H9 (cell line): ENCODE results near the gene EFS. TPM values are rescaled to one million over a fixed set of nuclear protein-coding genes. Genes with fewer than 3 reads are reported as not detected.

Experiments
- DNase-seq: peaks from one replicate; pipeline ENCODE4 v3.0.0-alpha.2; 2017
- H2AFZ ChIP-seq: one replicate; pipeline ENCODE4 v1.6.1; 2013; ENCODE audit warnings: mild to moderate bottlenecking, low read length, control low read depth, moderate library complexity
- H2AK5ac ChIP-seq: 2 replicates; pipeline ENCODE4 v1.6.1; 2013; ENCODE audit warnings: low read length, control low read depth, mixed read lengths; ENCODE audit not compliant: insufficient read length
- H2BK120ac ChIP-seq: one replicate; pipeline ENCODE4 v1.6.1; 2013; ENCODE audit warnings: low read depth, mild to moderate bottlenecking, low read length, control low read depth, inconsistent platforms; ENCODE audit not compliant: poor library complexity, severe bottlenecking
- H2BK12ac ChIP-seq: 2 replicates; pipeline ENCODE4 v1.6.1; 2013; ENCODE audit warnings: low read length, control low read depth, mixed read lengths, low read depth; ENCODE audit not compliant: insufficient read length
- H2BK15ac ChIP-seq: 2 replicates; pipeline ENCODE4 v1.6.1; 2013; ENCODE audit warnings: low read depth, low read length, control low read depth
- H2BK20ac ChIP-seq: one replicate; pipeline ENCODE4 v1.6.1; 2013; ENCODE audit warnings: low read depth, mild to moderate bottlenecking, low read length, control low read depth, inconsistent platforms; ENCODE audit not compliant: poor library complexity, severe bottlenecking
- H2BK5ac ChIP-seq: 2 replicates; pipeline ENCODE4 v1.6.1; 2013; ENCODE audit warnings: low read length, control low read depth, mixed read lengths; ENCODE audit not compliant: insufficient read length
- H3K14ac ChIP-seq: 2 replicates; pipeline ENCODE4 v1.6.1; 2013; ENCODE audit warnings: low read length, control low read depth; ENCODE audit not compliant: insufficient read depth
- H3K18ac ChIP-seq: 2 replicates; pipeline ENCODE4 v1.6.1; 2013; ENCODE audit warnings: low read depth, mild to moderate bottlenecking, mixed read lengths, low read length, control low read depth; ENCODE audit not compliant: insufficient read length
- H3K23ac ChIP-seq: 2 replicates; pipeline ENCODE4 v1.6.1; 2013; ENCODE audit warnings: low read length, control low read depth, mixed read lengths, low read depth; ENCODE audit not compliant: insufficient read length
- H3K23me2 ChIP-seq: 2 replicates; pipeline ENCODE4 v1.6.1; 2013; ENCODE audit warnings: low read depth, mild to moderate bottlenecking, mixed read lengths, low read length, control low read depth; ENCODE audit not compliant: insufficient read length, poor library complexity, severe bottlenecking
- H3K27ac ChIP-seq: 2 replicates; pipeline ENCODE4 v1.5.1; 2013; ENCODE audit warnings: low read length, control low read depth, mixed read lengths, low read depth; ENCODE audit not compliant: insufficient read length
- H3K27me3 ChIP-seq: 2 replicates; pipeline ENCODE4 v1.6.1; 2013; ENCODE audit warnings: low read length, control low read depth, inconsistent platforms; ENCODE audit not compliant: insufficient read depth
- H3K4ac ChIP-seq: 2 replicates; pipeline ENCODE4 v1.6.1; 2013; ENCODE audit warnings: low read depth, mild to moderate bottlenecking, control low read depth, inconsistent platforms, low read length, moderate library complexity
- H3K4me1 ChIP-seq: 2 replicates; pipeline ENCODE4 v1.6.1; 2013; ENCODE audit warnings: low read length, control low read depth, inconsistent platforms; ENCODE audit not compliant: insufficient read depth
- H3K4me2 ChIP-seq: 2 replicates; pipeline ENCODE4 v1.6.1; 2013; ENCODE audit warnings: low read length, control low read depth, mixed read lengths; ENCODE audit not compliant: insufficient read length, insufficient read depth
- H3K56ac ChIP-seq: 2 replicates; pipeline ENCODE4 v1.6.1; 2013; ENCODE audit warnings: low read depth, mild to moderate bottlenecking, mixed read lengths, low read length, control low read depth; ENCODE audit not compliant: insufficient read length
- H3K79me1 ChIP-seq: 2 replicates; pipeline ENCODE4 v1.6.1; 2013; ENCODE audit warnings: low read depth, mild to moderate bottlenecking, moderate library complexity, low read length, control low read depth, inconsistent platforms; ENCODE audit not compliant: insufficient read depth, poor library complexity, severe bottlenecking
- H3K79me2 ChIP-seq: 2 replicates; pipeline ENCODE4 v1.6.1; 2013; ENCODE audit warnings: low read length, control low read depth, inconsistent platforms; ENCODE audit not compliant: insufficient read depth
- H3K9ac ChIP-seq: 2 replicates; pipeline ENCODE4 v1.6.1; 2013; ENCODE audit warnings: low read length, control low read depth, mixed read lengths; ENCODE audit not compliant: insufficient read length; ENCODE audit errors: extremely low read depth
- H3K9me3 ChIP-seq: one replicate; pipeline ENCODE4 v1.6.1; 2013; ENCODE audit warnings: low read depth, low read length, inconsistent platforms; ENCODE audit not compliant: control insufficient read depth
- H3T11ph ChIP-seq: one replicate; pipeline ENCODE4 v1.6.1; 2013; ENCODE audit warnings: mild to moderate bottlenecking, low read length, control low read depth, inconsistent platforms
- H4K20me1 ChIP-seq: one replicate; pipeline ENCODE4 v1.6.1; 2013; ENCODE audit not compliant: control insufficient read depth, insufficient read length, insufficient read depth
- H4K5ac ChIP-seq: 2 replicates; pipeline ENCODE4 v1.6.1; 2013; ENCODE audit warnings: low read depth, mild to moderate bottlenecking, mixed read lengths, low read length, control low read depth; ENCODE audit not compliant: insufficient read length
- H4K8ac ChIP-seq: replicated peaks from 2 replicates; pipeline ENCODE4 v1.6.1; 2013; ENCODE audit warnings: low read length, control low read depth, mixed read lengths, low read depth; ENCODE audit not compliant: insufficient read length
- H4K91ac ChIP-seq: 2 replicates; pipeline ENCODE4 v1.6.1; 2013; ENCODE audit warnings: low read depth, mild to moderate bottlenecking, moderate library complexity, mixed read lengths, low read length, control low read depth; ENCODE audit not compliant: insufficient read length
- H3K27ac Mint-ChIP-seq, 3 experiments: 2 replicates in 2 of 3; 3 replicates in 1 of 3; pipeline ENCODE4 v1.8.0; 2020 to 2021; ENCODE audit warnings: mixed read lengths in 3 of 3, mild to moderate bottlenecking in 1 of 3, moderate library complexity in 1 of 3
- H3K27me3 Mint-ChIP-seq: 2 replicates; pipeline ENCODE4 v1.8.0; 2021; ENCODE audit warnings: low read depth, mild to moderate bottlenecking, moderate library complexity, mixed read lengths
- H3K36me3 Mint-ChIP-seq, 3 experiments: 2 replicates in 2 of 3; 3 replicates in 1 of 3; pipeline ENCODE4 v1.8.0; 2020 to 2021; ENCODE audit warnings: low read depth in 3 of 3, mixed read lengths in 3 of 3; ENCODE audit not compliant: insufficient read depth in 1 of 3
- H3K4me1 Mint-ChIP-seq, 2 experiments: 2 replicates each; pipeline ENCODE4 v1.8.0; 2020; ENCODE audit warnings: mixed read lengths in 2 of 2
- H3K4me3 Mint-ChIP-seq, 2 experiments: 2 replicates in 1 of 2; 3 replicates in 1 of 2; pipeline ENCODE4 v1.8.0; 2020 to 2021; ENCODE audit warnings: mild to moderate bottlenecking in 2 of 2, mixed read lengths in 2 of 2, moderate library complexity in 1 of 2
- H3K9me3 Mint-ChIP-seq, 2 experiments: 2 replicates in 1 of 2; 3 replicates in 1 of 2; pipeline ENCODE4 v1.8.0; 2020; ENCODE audit warnings: mild to moderate bottlenecking in 2 of 2, mixed read lengths in 2 of 2, moderate library complexity in 1 of 2
- CTCF ChIP-seq: fragments of 200-600 bp; sonication (generic); conservative IDR thresholded peaks from 3 replicates; pipeline ENCODE4 v1.8.0; 2021; ENCODE audit warnings: antibody characterized with exemption, mild to moderate bottlenecking
- WGBS: extraction: QIAGEN DNeasy Blood & Tissue Kit; methylation state at CpG from one replicate; pipeline ENCODE4 v1.1.7; 2013; ENCODE audit warnings: missing lambda C conversion rate, low lambda C conversion rate, mixed read lengths; ENCODE audit not compliant: insufficient read length; ENCODE audit errors: extremely low coverage; 5-methylcytosine and 5-hydroxymethylcytosine counted together
- total RNA-seq: library from RNA; stranded (reverse); gene quantifications from 2 replicates; pipeline ENCODE4 v1.2.1, GENCODE V29; 2021

Gene EFS
- total RNA-seq, 1 experiment from 2014 or later: 32.1 TPM

GRCh38 chr14:23349156-23349845 is 15.7 kb downstream of the EFS start:
- Histone ChIP-seq H4K5ac (no peak overlapping the region), H3T11ph (no peak overlapping the region), H2BK5ac (no peak overlapping the region), H2BK15ac (no peak overlapping the region), H3K4ac (no peak overlapping the region), H2AK5ac (no peak overlapping the region), H2BK20ac (no peak overlapping the region), H3K79me1 (no peaks in the 10 kb centered on the region), H3K27ac (no peak overlapping the region), H3K23me2 (peaks cover 5% of the 10 kb centered on the region), H3K14ac (no peak overlapping the region), H3K79me2 (no peaks in the 10 kb centered on the region), H3K23ac (no peak overlapping the region), H3K27me3 (no peaks in the 10 kb centered on the region), H4K91ac (no peak overlapping the region), H3K4me2 (no peak overlapping the region), H3K56ac (no peak overlapping the region), H4K20me1 (no peaks in the 10 kb centered on the region), H2BK12ac (no peak overlapping the region), H2BK120ac (no peak overlapping the region), H3K4me1 (peaks cover 2% of the 10 kb centered on the region; the same call in 1 of the 2 replicates), H3K18ac (no peak overlapping the region), H2AFZ (no peak overlapping the region), H4K8ac (no peak overlapping the region), H3K9me3 (no peaks in the 10 kb centered on the region), H3K9ac (no peak overlapping the region)
- H3K4me1 Mint-ChIP-seq: peaks cover 20 to 21% of the 10 kb centered on the region in 2 experiments
- no peak overlapping the region; a peak in 1 of 5 replicates for H3K4me3 Mint-ChIP-seq
- H3K36me3 Mint-ChIP-seq: peaks cover 16 to 26% (median 22%) of the 10 kb centered on the region in 3 experiments
- H3K27ac Mint-ChIP-seq: no peak overlapping the region
- WGBS: no CpG with 5 or more reads among the region's 8 CpGs
- no peaks in the 10 kb centered on the region; a peak in 2 of 5 replicates for H3K9me3 Mint-ChIP-seq
- no peak for DNase-seq
- TF ChIP-seq CTCF: no peak
- peaks cover 30% of the 10 kb centered on the region for H3K27me3 Mint-ChIP-seq
